Dermis microvascular lymphatic vessel endothelial cell (primary cell): Measurements from ENCODE around the gene CAPN9. TPM values are rescaled to one million over a fixed set of nuclear protein-coding genes. Genes with fewer than 3 reads are reported as not detected.

Source experiments
- DNase-seq, 2 donors: peaks; one replicate each; pipeline versions ENCODE4 v3.0.0 to v3.0.0-alpha.2; 2010; ENCODE audit warnings: low read depth in 2 of 2
- total RNA-seq: library from RNA; depleted of rRNA; stranded (reverse); fragments of >200 nt; gene quantifications from 2 replicates; pipeline ENCODE4 v1.2.1, GENCODE V29; 2014

The CAPN9 gene
- total RNA-seq, 1 donor from 2014 or later = not detected

DNA sequence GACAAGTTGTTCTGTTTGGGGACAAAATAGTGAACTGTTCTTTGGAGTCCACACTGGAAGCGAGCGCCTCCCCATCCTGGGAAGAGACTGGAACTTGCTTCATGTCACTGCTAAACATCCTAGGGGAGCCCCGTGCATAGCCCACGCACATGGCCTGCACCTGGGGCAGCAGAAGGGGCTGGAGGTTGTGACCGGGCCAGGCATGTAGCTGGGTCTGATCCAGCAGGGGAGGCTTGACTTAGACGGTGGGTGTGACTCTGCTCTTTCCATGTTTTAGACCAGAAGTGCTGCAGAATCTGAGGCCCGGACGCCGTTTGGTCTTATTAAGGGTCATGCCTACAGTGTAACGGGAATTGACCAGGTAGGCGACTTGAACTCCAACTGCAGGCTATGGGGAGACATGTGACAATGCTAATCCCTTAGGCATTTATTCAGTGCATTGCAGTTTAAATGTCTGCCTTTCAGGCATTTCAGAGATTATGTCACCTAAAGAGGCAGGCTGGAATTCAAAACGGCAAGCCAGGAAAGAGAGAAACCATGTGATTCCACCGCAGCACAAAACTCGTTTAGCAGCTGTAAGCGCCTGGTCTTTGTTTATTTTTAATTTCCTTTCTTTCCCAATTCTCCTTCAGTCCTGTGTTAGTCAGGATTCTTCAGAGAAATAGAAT lies 21.8 kb downstream of the CAPN9 start:
- no peak for DNase-seq

DNA sequence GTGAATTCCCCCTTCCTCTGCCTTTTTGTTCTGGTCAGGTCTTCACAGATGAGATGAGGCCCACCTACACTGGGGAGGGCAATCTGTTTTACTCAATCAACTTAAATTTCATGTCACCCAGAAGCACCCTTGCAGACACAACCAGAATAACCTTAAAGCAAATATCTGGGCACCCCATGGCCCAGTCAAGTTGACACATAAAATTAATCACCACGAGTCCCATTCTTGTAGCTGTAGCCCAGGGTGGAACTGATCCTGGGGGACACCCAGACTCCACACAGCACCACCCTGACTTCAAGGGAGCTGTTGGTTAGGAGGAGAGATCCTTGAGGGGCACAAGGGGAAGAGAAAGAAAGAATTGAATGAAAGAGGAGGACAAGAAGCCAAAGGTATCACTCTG lies 23.1 kb downstream of the CAPN9 start:
- DNase-seq = no peak

DNA sequence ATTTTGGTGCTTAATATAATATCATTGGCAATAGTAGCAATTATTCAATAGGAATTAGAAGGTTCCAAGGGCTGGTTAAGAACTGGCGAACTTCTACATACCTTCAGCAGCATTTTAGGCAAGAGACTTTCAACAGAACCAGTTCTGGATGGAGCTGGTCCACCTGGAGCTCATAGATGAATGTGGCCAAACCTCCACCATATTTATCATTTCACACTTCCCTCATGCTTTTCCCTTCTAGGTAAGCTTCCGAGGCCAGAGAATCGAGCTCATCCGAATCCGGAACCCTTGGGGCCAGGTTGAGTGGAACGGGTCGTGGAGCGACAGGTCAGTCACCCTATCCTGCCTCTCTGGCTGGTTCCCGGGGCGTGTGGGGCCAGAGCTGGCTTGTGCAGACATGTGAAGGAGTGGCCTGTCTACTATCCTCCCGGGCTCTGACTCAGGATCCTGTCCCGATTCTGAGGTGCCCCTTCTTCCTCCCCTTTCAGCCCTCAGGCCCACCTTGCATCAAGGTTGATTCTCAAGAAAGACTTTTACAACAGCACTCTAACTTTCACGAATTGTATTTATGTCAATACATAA lies 24.7 kb downstream of the CAPN9 start:
- no peak for DNase-seq

DNA sequence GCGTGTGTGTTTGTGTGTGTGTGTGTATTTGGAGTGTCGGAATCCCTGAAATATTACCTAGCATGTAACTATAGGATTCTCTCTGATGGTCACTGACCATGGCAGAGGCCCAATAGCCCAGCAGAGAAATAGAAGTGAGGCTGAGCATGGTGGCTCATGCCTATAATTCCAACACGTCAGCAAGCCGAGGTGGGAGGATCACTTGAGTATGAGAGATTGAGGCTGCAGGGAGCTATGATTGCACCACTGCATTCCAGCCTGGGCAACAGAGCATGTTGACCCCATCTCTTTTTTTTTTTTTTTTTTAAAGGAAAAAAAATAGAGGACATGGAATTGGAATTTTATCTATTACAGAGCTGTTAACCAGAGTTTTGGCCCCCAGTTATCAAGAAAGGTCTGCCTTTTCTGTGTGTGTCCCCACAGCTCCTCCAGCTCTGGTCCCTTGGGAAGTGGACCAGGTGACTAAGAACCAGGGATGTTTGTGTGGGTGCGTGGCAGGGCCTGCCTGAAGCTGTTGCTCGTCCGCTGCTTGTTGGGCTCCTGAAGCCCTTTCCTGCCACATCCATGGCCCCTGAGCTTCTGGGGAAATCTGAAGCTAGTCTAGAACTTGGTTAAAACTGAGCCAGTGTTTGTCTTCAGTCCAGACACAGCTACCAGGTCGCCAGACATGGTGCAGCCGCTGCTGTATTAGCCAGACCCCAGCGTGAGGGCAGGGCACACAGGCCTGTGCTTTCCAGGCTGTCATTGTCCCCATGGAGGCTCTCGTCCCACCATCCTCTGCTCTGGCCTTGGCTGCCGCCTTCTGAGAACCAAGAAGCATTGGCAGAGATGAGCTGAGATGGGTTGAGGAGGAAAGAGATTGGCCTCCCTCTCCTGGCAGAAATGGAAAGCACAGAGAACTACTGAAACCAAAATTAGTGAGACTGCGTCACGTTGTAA lies 25.5 kb downstream of the CAPN9 start:
- DNase-seq = no peak

DNA sequence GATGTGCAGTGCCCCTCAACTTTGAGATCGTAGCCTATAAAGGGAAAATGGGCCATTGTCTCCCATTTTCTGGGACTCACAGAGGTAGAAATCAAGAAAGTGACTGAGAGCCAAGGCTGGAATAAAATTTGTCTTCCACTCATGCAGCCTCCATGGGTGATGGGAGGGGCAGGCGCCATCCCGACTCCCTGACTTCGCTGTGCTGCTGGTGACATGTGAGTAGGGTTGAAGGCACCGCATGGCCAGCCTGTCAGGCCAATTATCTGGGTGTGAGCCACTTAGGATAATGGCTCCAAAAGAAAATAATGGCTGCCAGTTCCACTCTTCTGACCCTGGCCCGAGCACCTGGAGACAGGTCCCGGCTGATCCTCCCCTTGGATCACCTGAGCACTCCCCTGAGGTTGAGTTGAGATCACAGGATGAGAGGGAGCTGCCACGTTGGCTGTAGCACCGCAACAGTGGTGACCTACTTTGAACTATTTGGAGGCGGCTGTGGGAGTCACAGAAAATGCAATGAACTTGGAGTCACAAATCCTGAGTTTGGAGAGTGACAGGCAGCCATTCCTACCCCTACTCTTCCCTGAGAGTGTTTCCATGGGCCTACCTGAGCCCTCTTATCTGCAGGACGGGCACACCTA lies 26.3 kb downstream of the CAPN9 start:
- DNase-seq = no peak

DNA sequence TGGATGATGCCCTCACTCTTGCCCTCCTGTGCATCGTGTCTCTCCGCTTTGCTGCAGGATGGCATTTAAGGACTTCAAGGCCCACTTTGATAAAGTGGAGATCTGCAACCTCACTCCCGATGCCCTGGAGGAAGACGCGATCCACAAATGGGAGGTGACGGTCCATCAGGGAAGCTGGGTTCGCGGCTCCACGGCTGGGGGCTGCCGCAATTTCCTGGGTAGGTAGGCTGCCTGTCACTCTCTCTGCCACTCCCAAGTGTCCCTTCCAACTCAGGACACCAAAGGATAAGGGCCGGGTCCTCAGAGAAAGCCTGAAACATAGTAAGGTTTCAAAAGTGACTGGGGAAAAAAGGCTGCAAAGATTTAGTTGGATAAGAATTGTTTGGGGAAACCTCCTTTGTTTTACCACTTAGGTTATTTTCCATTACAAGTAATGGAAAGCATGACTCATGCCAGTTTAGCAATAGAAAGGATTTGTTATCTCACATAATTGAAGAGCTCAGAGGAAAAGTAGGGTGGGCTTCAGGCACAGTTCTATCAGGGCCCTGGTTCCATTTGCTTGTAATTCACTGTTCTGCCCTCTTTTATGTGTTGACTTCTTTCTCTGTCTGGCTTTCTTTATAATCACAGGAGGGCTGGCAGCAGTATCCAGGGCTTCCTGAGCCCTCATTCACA lies 31.9 kb downstream of the CAPN9 start:
- peak in 1 of 2 donors; percentile 16 for DNase-seq

DNA sequence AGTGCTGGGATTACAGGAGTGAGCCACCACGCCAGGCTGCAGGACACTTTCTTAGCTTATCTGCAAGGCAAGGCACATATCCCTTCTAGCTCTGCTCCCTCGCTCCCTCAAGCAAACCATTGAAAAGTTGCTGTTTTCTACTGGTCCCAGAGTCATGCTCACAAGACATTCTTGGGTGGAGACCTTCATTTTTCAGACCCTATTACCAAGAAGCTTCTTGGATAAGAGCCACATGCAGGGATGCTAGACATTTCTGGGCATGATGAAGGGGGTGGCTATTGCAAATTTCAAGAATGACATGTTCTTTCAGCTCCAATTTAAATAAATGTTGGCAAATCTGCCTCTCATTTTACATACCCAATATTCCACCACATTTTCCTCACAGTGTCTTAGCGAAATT lies 33.9 kb downstream of the CAPN9 start:
- no peak for DNase-seq

DNA sequence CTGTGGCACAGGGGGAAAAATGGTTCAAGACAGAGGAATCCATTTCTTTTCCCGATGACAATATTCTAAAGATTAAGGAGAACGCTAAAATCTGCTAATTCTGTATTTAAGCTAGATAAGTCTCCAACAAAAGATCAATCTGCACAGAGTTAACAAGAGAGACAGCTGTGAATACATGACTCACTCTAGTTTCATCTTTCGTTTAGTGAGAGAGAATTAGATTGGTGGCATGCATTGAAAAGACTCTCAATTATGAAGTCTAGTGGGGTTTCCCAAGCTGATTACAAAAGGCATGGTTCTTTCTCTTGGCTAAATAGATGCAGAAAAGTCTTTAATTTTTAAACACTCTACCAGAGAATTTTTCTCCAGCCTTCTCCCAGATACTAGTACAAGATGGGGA lies 34.4 kb downstream of the CAPN9 start:
- no peak for DNase-seq

DNA sequence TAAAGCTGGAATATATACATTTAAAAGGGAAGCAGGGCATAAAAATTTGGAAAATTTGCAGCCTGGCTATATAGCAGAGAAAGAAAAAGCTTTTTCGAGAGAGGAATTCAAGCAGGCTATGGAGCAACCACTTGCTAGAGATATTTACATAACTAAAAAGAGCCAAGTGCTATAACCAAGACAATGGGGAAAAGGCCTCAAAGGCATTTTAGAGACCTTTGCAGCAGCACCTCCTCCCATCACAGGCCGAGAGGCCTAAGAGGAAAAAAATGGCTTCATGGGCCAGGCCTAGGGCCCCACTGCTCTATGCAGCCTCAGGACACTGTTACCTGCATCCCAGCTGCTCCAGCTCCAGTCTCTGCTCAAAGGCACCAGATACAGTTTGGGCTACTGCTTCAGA lies 37.0 kb downstream of the CAPN9 start:
- DNase-seq = no peak

DNA sequence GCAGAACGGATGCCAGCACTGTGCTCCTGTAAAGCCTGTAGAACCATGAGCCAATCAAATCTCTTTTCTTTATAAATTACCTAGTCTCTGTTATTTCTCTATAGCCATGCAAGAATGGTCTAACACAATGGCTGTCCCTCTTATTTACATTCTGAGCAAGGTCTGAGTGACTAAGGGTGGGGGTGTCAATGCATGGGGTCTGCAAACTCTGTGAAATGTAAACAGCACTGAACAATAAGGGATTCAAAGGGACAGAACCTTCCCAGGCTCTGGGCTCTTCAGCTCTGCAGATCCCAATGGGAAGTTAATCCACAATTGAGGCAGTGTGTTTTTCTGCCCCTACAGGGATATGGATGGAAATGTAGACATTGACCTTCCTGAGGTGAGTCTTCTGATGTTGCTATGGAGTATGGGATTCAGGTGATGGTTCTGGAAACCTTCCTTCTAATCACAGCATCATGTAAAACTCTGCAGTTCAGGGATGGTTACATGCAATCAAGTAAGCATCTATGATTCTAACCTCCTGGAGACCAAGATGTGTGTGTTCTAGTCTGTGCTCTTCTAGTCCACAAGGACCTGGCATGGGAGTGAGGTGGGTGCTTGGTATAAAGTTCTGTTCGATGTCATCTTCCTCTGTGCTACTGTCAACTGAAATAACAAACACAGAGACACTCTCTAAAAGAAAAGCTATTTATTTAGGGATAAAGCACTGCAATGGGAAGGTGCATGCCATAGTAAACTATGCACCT lies 38.6 kb downstream of the CAPN9 start:
- DNase-seq = no peak

DNA sequence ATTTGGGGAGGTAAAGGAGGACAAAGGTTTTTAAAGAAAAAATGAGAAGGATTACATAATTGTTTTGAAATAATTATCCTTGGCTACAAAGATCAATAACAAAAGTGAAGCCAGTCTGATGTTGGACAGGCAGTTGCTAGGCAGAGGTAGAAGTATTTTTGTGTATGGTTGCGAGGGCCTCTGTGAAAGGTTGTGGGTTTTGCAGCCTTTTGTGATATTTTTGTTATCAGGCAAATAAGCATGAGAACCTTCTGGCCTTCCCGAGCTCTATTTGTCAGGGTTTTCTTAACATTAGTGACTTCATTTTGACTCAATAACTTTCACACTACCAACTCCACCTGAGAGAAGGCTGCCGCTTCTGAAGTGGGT lies 39.2 kb downstream of the CAPN9 start:
- no peak for DNase-seq

DNA sequence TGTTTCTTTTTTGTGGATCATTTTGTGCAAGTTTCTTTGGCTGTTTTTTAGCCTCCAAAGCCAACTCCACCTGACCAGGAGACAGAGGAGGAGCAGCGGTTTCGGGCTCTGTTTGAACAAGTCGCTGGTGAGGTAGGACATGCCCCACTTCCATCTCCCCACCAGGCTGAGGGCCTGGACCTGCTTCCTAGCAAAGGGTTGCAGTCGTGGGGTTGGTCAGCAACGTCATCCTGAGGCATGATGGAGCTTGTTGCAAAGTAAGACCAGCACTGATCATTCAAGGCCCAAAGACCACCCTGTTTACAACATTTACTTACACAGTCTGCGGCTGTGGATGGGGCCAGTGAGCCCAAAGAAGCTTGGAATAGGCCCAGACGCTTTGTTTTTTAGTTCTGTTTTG lies 40.3 kb downstream of the CAPN9 start:
- DNase-seq = no peak

DNA sequence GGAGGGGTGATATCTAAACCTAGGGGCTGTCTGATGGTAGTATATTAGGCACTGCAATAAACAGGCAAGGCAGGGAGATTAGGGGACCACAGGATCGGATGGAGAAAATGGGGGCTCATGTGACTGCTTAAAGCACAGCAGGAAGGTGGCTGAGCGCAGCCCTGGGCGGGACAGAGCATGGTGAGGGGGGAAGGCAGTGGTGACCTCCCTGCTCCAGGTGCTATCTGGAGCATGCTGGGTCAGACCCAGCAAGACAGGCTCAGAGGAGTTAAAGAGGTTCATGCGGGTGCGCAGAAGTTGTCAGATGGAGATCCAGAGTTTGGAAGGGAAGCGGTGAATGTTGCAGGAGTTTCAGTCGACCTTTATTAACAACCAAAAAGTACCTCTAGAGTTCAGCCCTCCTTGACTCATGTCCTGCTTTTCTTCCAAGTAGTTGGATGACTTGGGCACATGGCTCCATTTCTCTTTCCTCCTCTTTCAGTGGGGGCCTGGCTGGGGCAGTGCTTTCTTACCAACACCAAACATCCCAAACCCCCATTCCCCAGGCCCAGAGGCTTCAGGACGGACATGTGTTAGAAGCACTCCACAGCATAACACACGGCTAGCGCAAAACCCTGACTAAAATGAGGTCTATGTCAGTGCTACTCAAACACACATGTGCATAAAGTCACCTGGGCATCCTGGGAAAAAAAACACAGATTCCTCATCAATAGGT lies 41.5 kb downstream of the CAPN9 start:
- no peak for DNase-seq

DNA sequence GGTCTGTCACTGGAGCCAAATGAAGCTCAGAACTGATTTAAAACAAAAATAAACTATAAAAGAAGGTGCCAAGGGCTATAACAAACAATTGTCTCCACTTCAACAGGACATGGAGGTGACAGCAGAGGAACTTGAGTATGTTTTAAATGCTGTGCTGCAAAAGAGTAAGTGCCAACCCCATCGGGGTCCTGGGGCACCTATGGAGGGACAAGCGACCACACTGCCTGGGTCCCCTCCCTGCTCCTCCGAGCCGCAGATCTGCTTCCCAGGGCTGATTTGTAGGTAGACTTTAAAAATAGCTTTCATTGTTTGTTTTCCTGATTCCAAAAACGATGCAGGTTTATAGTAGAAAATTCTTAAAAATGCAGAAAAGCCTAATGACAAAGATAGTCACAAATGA lies 42.8 kb downstream of the CAPN9 start:
- DNase-seq = no peak

DNA sequence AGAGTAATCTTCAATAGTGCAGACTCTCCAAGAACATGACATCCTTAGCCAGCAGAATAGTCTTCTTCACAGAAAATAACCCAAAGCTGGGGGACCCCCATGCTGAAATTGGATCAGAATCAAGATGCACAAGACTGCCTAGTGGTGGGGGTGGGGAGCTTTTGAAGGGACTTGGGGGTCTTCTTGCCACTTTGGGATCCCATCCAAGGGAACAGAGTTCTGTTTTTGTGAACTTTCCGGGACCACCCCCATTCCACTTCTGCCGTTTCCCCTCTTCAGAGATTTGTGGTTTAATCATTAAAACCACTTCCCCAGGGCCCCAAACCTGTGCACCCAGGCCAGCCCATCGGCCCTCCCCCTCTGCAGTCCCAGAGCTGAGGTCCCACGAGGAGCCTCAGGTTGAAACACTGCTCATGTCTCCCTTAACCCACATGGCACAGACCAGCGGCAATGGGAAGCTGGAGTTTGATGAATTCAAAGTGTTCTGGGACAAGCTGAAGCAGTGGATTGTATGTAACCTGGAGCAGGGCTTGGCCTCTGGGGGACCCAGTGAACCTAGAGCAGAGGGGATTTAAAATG lies 44.9 kb downstream of the CAPN9 start:
- DNase-seq = no peak

DNA sequence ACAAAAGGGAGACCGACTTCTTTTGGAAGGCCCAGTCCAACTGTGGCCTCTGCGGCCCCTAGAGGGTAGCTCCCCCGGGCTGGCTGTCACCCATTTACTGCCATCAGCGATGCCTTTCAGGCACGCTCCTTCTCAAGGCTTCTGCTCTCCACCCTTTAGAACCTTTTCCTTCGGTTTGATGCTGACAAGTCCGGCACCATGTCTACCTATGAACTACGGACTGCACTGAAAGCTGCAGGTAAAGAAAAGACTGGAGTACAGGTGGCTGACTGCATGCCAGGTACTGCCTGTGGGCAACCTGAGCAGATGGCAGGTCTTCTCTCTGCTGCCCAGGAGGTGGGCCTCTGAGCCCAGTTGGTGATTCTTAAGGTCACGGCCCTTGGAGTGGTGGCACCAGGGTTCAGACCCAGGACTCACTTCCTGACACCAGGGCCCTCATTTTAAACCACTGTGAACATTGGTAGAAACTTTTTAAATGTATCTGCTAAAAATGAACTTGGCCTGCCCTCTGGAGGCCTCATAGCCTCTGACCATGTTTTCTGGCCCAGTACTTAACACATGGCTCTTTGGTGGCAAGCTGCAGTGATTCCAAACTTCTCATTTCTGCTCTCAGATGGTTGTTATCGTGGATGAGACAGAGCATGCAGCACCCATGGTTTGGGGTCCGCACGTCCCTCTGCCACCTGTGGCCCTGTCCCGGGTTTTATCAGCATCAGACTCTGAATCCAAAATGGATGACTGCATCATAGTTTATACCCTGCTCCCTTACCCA lies 45.7 kb downstream of the CAPN9 start:
- DNase-seq = no peak

DNA sequence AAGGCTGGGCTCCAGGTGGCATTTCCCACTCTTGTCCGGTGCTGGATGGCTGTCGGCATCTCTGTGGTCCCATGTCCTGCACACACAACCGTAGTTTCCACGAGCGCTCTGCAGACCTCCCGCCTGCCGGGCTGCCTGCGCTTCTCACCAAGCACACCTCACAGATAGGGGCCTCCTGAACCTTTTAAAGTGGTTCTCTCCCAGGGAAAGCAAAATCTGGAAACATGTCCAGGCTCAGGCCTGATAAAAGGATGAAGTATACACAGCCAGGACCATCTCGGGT lies 46.2 kb downstream of the CAPN9 start:
- no peak for DNase-seq

DNA sequence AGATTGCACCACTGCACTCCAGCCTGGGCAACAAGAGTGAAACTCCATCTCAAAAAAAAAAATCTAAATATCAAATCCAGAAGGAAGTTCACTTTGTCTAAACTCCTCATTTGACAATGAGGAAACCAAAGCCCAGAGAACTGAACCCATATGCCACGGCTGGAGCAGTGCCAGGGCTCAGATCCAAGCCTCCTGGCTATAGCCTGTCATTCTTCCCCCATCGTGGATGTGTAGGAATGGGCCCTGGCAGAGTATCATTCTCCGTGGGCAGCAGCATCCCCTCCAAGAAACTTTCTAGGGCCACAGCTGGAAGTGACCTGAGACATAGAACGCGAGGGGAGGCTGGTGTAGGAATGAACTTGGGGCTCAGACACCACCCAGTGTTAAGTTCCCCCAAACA lies 47.2 kb downstream of the CAPN9 start:
- no peak for DNase-seq

DNA sequence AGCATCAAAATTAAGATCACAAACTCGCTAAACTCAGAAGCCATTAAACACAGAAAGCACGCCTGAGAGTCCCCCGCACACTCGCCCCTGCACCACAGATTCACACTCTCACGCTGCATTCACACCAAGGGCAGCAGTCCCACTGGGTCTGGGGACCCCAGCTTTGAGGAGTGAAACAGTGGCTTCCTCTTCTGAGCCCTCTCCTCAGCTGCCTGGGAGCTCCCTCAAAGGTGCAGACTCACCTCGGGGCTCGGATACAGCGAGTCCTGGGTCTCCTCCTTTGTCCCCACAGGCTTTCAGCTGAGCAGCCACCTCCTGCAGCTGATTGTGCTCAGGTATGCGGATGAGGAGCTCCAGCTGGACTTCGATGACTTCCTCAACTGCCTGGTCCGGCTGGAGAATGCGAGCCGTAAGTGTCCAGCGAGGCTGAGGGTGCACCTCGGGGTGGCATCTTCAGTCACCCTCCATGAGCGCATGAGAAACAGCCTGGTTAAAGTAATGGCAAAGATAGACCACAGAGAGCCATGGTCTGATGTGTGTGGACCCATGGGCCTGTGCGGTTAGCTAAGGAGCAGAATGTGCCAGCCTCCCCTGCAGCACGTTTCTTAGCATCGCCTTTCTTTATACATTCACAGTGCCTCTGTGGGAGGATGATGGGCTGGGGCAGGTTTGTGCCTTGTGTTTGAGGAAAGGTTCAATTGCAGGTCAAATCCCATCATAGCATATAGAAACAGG lies 47.9 kb downstream of the CAPN9 start:
- no peak for DNase-seq
